ENCODE measurements around the gene CADM2.
A peak's percentile ranks its signal among the peaks of the same experiment; 100 is the strongest.
"Not testable (repeated sequence)": the region's sequence is repeated elsewhere in the genome, so short reads cannot be mapped to it uniquely, and the experiment has no call there.

Gene CADM2

GRCh38 chr3:84958495-84959469 lies at the start of gene CADM2:
CADM2 (plus strand) TSS chr3:84958989.
- no peak for TF ChIP-seq CTCF (IDR thresholded peaks at IDR 0.05; ENCODE audit: control insufficient read depth, insufficient read depth, low read depth, low read length, missing control alignments)
- H3K4me3 ChIP-seq (ENCODE audit: control insufficient read depth, low read depth, low read length): peak within 1 kb of the TSS; percentile 48
- peak; percentile 4 for DNase-seq (ENCODE audit: low read depth)

- not testable (repeated sequence) for DNase-seq (ENCODE audit: low read depth); H3K4me3 ChIP-seq (ENCODE audit: control insufficient read depth, low read depth, low read length)
Measured at GRCh38 chr3:84918592-84918991, 40.2 kb upstream of the CADM2 start.

DNA sequence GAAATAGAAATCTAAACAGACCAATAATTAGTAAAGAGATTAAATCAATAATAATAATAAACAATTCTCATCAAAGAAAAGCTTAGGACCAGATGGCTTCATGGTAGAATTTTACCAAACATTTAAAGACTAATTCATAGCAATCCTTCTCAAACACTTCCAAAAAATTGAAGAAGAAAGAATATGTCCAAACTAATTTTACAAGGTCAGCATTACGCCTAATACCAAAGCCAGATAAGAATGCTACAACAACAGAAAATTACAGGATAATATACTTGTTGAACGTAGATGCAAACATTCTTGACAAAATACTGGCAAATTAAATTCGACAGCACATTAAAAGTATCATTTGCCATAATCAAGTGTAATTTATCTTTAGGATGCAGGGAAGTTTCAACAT lies 36.1 kb upstream of the CADM2 start:
- no peak for DNase-seq (ENCODE audit: low read depth)
- TF ChIP-seq CTCF (IDR thresholded peaks at IDR 0.05; ENCODE audit: control insufficient read depth, insufficient read depth, low read depth, low read length, missing control alignments): no peak

DNA sequence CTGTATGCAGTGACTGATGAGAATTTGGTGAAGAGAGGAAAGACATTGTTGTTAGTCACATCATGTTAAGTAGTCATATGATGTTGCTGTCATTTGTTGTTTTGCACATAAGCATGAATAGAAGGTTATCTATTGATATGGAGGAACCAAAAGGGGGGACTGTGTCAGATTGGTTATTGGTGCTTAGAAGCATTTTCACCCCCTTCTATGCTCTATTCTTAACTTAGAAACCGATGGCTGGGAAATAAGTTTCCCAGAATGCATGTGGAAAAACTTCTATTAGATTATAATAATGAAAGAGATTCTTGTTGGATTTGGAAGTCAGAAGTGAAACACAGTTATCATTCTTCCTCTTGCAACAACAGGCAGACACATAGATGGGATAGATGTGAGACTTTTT lies 33.2 kb upstream of the CADM2 start:
- no peak overlapping the region for H3K4me3 ChIP-seq (ENCODE audit: control insufficient read depth, low read depth, low read length)
- DNase-seq (ENCODE audit: low read depth): no peak
- TF ChIP-seq CTCF (IDR thresholded peaks at IDR 0.05; ENCODE audit: control insufficient read depth, insufficient read depth, low read depth, low read length, missing control alignments): no peak

More for the DNA sequence above, 36.1 kb upstream of the CADM2 start:
- H3K4me3 ChIP-seq (ENCODE audit: control insufficient read depth, low read depth, low read length): no peak overlapping the region

DNA sequence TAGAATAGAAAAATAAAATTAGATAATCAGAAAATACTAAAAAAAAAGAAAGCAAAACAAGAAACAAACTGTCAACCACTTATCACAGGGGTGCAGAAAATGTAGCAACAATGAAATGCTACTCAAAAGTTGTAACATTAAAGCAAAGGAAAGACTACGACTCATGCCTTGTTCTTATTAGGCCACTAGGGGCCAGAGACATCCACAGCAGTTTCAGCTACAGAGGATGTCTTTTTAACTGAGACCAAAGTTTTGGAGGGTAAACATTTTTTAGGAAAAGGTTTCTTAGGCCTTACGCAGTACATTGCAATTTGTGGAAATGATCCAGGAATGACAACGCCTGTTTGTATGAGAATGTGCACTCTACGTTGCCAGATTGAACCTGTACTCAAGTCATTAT lies 15.4 kb upstream of the CADM2 start:
- no peak for TF ChIP-seq CTCF (IDR thresholded peaks at IDR 0.05; ENCODE audit: control insufficient read depth, insufficient read depth, low read depth, low read length, missing control alignments)
- no peak overlapping the region for H3K4me3 ChIP-seq (ENCODE audit: control insufficient read depth, low read depth, low read length)
- no peak for DNase-seq (ENCODE audit: low read depth)

DNA sequence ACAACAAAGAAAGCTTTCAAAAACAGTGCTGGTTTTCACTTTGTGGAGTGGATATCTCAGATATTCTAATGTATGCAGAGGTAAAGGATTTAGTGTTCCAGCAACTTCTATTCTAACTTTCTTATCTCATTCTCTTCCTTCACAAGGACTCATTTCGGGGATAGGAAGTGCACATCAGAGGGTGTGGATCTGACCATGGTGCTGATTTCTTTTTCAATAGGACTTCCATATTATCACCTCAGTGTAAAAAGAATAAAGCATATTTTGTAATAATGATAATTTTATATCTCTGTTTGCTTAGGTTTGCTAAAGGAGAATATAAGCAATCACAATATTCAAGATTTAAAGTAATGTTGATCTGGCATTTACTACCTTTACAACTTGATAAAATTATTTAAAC lies 12.5 kb upstream of the CADM2 start:
- no peak for TF ChIP-seq CTCF (IDR thresholded peaks at IDR 0.05; ENCODE audit: control insufficient read depth, insufficient read depth, low read depth, low read length, missing control alignments)
- no peak for DNase-seq (ENCODE audit: low read depth)
- no peak overlapping the region for H3K4me3 ChIP-seq (ENCODE audit: control insufficient read depth, low read depth, low read length)

- peak overlapping the region; percentile 48 for H3K4me3 ChIP-seq (ENCODE audit: control insufficient read depth, low read depth, low read length)
- no peak for DNase-seq (ENCODE audit: low read depth)
Measured at GRCh38 chr3:84959470-84960271, 882 bp downstream of the CADM2 start.

More at GRCh38 chr3:84959470-84960271, 882 bp downstream of the CADM2 start:
- TF ChIP-seq CTCF (IDR thresholded peaks at IDR 0.05; ENCODE audit: control insufficient read depth, insufficient read depth, low read depth, low read length, missing control alignments): no peak
